Common myeloid progenitor, CD34-positive (primary cell): ENCODE results near the gene TRAPPC1.

ENCODE experiments used
- CTCF ChIA-PET: fragments of 350-600 bp; sonication (Branson Sonifier 250); formaldehyde crosslinking; loops from one replicate; lab custom pipeline; 2021; ENCODE audit warnings: antibody characterized with exemption; lab: Charles Lee
- POLR2A ChIA-PET: fragments of 350-600 bp; sonication (Branson Sonifier 250); formaldehyde crosslinking; loops from one replicate; lab custom pipeline; 2021; ENCODE audit warnings: antibody characterized with exemption; lab: Charles Lee
- DNase-seq, 3 donors: peaks; one replicate each; pipeline versions ENCODE4 v3.0.0 to v3.0.0-alpha.2; 2013
- H3K27ac ChIP-seq, 2 experiments: 1 replicate in 1 of 2; 2 replicates in 1 of 2; pipeline ENCODE4 v1.7.0; 2013; ENCODE audit warnings: inconsistent platforms in 2 of 2, low read length in 2 of 2, mild to moderate bottlenecking in 2 of 2, low read depth in 1 of 2, moderate library complexity in 1 of 2; ENCODE audit not compliant: severe bottlenecking in 2 of 2, insufficient read depth in 1 of 2, poor library complexity in 1 of 2
- H3K27me3 ChIP-seq, 5 experiments: replicated peaks in 2 of 5; 1 replicate in 3 of 5; 2 replicates in 2 of 5; pipeline versions ENCODE4 v1.6.1 to v1.7.0; 2013; ENCODE audit warnings: low read length in 4 of 5, mild to moderate bottlenecking in 2 of 5, moderate library complexity in 2 of 5, inconsistent platforms in 1 of 5; ENCODE audit not compliant: insufficient read depth in 5 of 5, control insufficient read depth in 4 of 5
- H3K36me3 ChIP-seq, 4 experiments: 1 replicate in 2 of 4; 2 replicates in 2 of 4; pipeline versions ENCODE4 v1.6.1 to v1.7.0; 2013; ENCODE audit warnings: low read length in 3 of 4, control low read depth in 1 of 4, mild to moderate bottlenecking in 1 of 4; ENCODE audit not compliant: control insufficient read depth in 4 of 4, insufficient read depth in 4 of 4
- H3K4me1 ChIP-seq, 4 experiments: 1 replicate in 3 of 4; 2 replicates in 1 of 4; pipeline versions ENCODE4 v1.6.1 to v1.7.1; 2013; ENCODE audit warnings: low read length in 3 of 4, mild to moderate bottlenecking in 3 of 4, control low read depth in 1 of 4, inconsistent platforms in 1 of 4, moderate library complexity in 1 of 4; ENCODE audit not compliant: control insufficient read depth in 4 of 4, insufficient read depth in 4 of 4; ENCODE audit errors: control extremely low read depth in 1 of 4
- H3K4me3 ChIP-seq, 7 experiments: 1 replicate in 4 of 7; 2 replicates in 3 of 7; pipeline versions ENCODE4 v1.5.1 to v1.7.0; 2013; ENCODE audit warnings: mild to moderate bottlenecking in 7 of 7, low read length in 6 of 7, moderate library complexity in 6 of 7, inconsistent platforms in 2 of 7, low read depth in 2 of 7, control low read depth in 1 of 7; ENCODE audit not compliant: insufficient read depth in 4 of 7, control insufficient read depth in 1 of 7; ENCODE audit errors: extremely low read depth in 1 of 7
- H3K9me3 ChIP-seq, 5 experiments: 1 replicate in 4 of 5; 2 replicates in 1 of 5; pipeline versions ENCODE4 v1.6.1 to v1.7.1; 2013; ENCODE audit warnings: low read length in 4 of 5, mild to moderate bottlenecking in 2 of 5, inconsistent platforms in 1 of 5, low read depth in 1 of 5, moderate library complexity in 1 of 5; ENCODE audit not compliant: control insufficient read depth in 4 of 5, insufficient read depth in 2 of 5; ENCODE audit errors: control extremely low read depth in 1 of 5
- WGBS: methylation state at CpG from one replicate; pipeline ENCODE4 v1.1.5; 2013; ENCODE audit not compliant: insufficient coverage; 5-methylcytosine and 5-hydroxymethylcytosine counted together

The TRAPPC1 gene

GRCh38 chr17:7916808-7917207 is 14.9 kb downstream of the TRAPPC1 start:
- H3K4me1 ChIP-seq = peaks cover 0 to 26% (median 20%) of the 10 kb centered on the region in 4 experiments

GRCh38 chr17:7916385-7916682 is 15.4 kb downstream of the TRAPPC1 start:
- ChIA-PET CTCF (interaction anchor here (0.7 to 15.5 kb wide), 14 partner anchors 10 to 143 kb away, joined by 3 to 209 read pairs (median 4); partner anchors contain the start of genes GUCY2D and KCNAB3), POLR2A (interaction anchor here (0.5 to 2.2 kb wide), 4 partner anchors 16 to 141 kb away, joined by 3 to 13 read pairs (median 4); partner anchors contain the start of genes CNTROB and TRAPPC1)
- Histone ChIP-seq H3K36me3 (peaks cover 0 to 15% (median 7%) of the 10 kb centered on the region in 4 experiments), H3K27me3 (peaks cover 0 to 3% (median 0%) of the 10 kb centered on the region in 5 experiments), H3K4me1 (peaks cover 0 to 27% (median 22%) of the 10 kb centered on the region in 4 experiments), H3K27ac (no peak overlapping the region), H3K9me3 (no peaks in the 10 kb centered on the region), H3K4me3 (peak overlapping the region in 2 of 7 experiments; percentile 56 to 59)
- 58% methylated on average over 12 of the region's 15 CpGs for WGBS
- no peak for DNase-seq

More at GRCh38 chr17:7916808-7917207, 14.9 kb downstream of the TRAPPC1 start:
- H3K9me3 ChIP-seq = no peaks in the 10 kb centered on the region
- no peak for DNase-seq
- POLR2A ChIA-PET = interaction anchor here (2.2 kb wide), 1 partner anchor 15 kb away, joined by 13 read pairs; the partner anchor contains the start of genes CNTROB and TRAPPC1
- whole genome bisulfite sequencing = 92% methylated on average over 2 of the region's 2 CpGs
- H3K4me3 ChIP-seq = no peak overlapping the region
- no peak overlapping the region for H3K27ac ChIP-seq
- peaks cover 0 to 10% (median 4%) of the 10 kb centered on the region in 4 experiments for H3K36me3 ChIP-seq
- H3K27me3 ChIP-seq = peaks cover 0 to 3% (median 0%) of the 10 kb centered on the region in 5 experiments
- CTCF ChIA-PET = interaction anchor here (0.7 to 15.5 kb wide), 11 partner anchors 10 to 143 kb away, joined by 3 to 209 read pairs (median 6); partner anchors contain the start of genes GUCY2D and KCNAB3

GRCh38 chr17:7915611-7916384 is 15.9 kb downstream of the TRAPPC1 start, which contains the start of gene RNF227:
RNF227 (minus strand) TSS chr17:7916289; CDS start chr17:7916195, 94 bp downstream.
- Histone ChIP-seq H3K9me3 (no peaks in the 10 kb centered on the region), H3K27me3 (peaks cover 0 to 3% (median 0%) of the 10 kb centered on the region in 5 experiments), H3K27ac (peak within 1 kb of the TSS in 1 of 2 experiments; percentile 36), H3K4me1 (peaks cover 0 to 27% (median 22%) of the 10 kb centered on the region in 4 experiments), H3K36me3 (peaks cover 0 to 20% (median 12%) of the 10 kb centered on the region in 4 experiments), H3K4me3 (peak within 1 kb of the TSS; percentile 11 to 80 (median 48))
- peak; percentile 93 to 96 (median 96) for DNase-seq
- WGBS = under 1% methylated on average over 62 of the region's 100 CpGs
- POLR2A ChIA-PET = interaction anchor here (0.5 to 2.2 kb wide), 8 partner anchors 16 to 293 kb away, joined by 3 to 13 read pairs (median 4); partner anchors contain the start of genes CNTROB and TRAPPC1
- CTCF ChIA-PET = interaction anchor here (0.6 to 15.5 kb wide), 18 partner anchors 10 to 230 kb away, joined by 3 to 209 read pairs (median 4); partner anchors contain the start of genes GUCY2D and KCNAB3

GRCh38 chr17:7915179-7915610 is 16.6 kb downstream of the TRAPPC1 start:
- CTCF ChIA-PET = interaction anchor here (0.7 to 15.5 kb wide), 14 partner anchors 11 to 145 kb away, joined by 3 to 209 read pairs (median 4); partner anchors contain the start of gene KCNAB3

GRCh38 chr17:7912927-7913524 is 18.7 kb downstream of the TRAPPC1 start:
- Histone ChIP-seq H3K4me3 (no peak overlapping the region), H3K27ac (peak overlapping the region in 1 of 2 experiments; percentile 34), H3K4me1 (peaks cover 0 to 27% (median 22%) of the 10 kb centered on the region in 4 experiments), H3K9me3 (no peaks in the 10 kb centered on the region), H3K27me3 (peaks cover 0 to 3% (median 0%) of the 10 kb centered on the region in 5 experiments), H3K36me3 (peaks cover 2 to 48% (median 37%) of the 10 kb centered on the region in 4 experiments)
- DNase-seq = peak; percentile 87 to 93 (median 89)
- CTCF ChIA-PET = interaction anchor here (0.6 to 15.5 kb wide), 24 partner anchors 10 to 206 kb away, joined by 3 to 209 read pairs (median 4); partner anchors contain the start of genes ALOX15B, ALOXE3 and CNTROB
- POLR2A ChIA-PET = interaction anchor here (0.6 to 1.8 kb wide), 3 partner anchors 84 to 138 kb away, joined by 3 to 7 read pairs (median 4); no protein-coding TSS in a partner anchor
- 83% methylated on average over 2 of the region's 3 CpGs for WGBS

More at GRCh38 chr17:7915179-7915610, 16.6 kb downstream of the TRAPPC1 start:
- Histone ChIP-seq H3K27ac (peak overlapping the region in 1 of 2 experiments; percentile 36), H3K4me1 (peaks cover 0 to 27% (median 22%) of the 10 kb centered on the region in 4 experiments), H3K9me3 (no peaks in the 10 kb centered on the region), H3K27me3 (peaks cover 0 to 3% (median 0%) of the 10 kb centered on the region in 5 experiments), H3K36me3 (peaks cover 2 to 26% (median 18%) of the 10 kb centered on the region in 4 experiments), H3K4me3 (peak overlapping the region; percentile 11 to 80 (median 48))
- no peak for DNase-seq
- 5% methylated on average over 13 of the region's 15 CpGs for WGBS
- POLR2A ChIA-PET = interaction anchor here (0.5 to 2.2 kb wide), 4 partner anchors 17 to 293 kb away, joined by 3 to 13 read pairs (median 4); partner anchors contain the start of genes CNTROB and TRAPPC1

- Histone ChIP-seq H3K36me3 (peaks cover 2 to 67% (median 55%) of the 10 kb centered on the region in 4 experiments), H3K27me3 (no peaks in the 10 kb centered on the region), H3K4me3 (no peak overlapping the region), H3K27ac (no peak overlapping the region), H3K4me1 (peaks cover 0 to 27% (median 16%) of the 10 kb centered on the region in 4 experiments), H3K9me3 (no peaks in the 10 kb centered on the region)
- WGBS = 87% methylated on average over 7 of the region's 9 CpGs
- ChIA-PET CTCF (interaction anchor here (1.0 to 15.5 kb wide), 7 partner anchors 13 to 205 kb away, joined by 3 to 209 read pairs (median 13); partner anchors contain the start of gene CNTROB), POLR2A (interaction anchor here (0.6 to 1.8 kb wide), 2 partner anchors 130 to 325 kb away, joined by 3 to 7 read pairs; no protein-coding TSS in a partner anchor)
- no peak for DNase-seq
Measured at GRCh38 chr17:7911116-7911515, 20.6 kb downstream of the TRAPPC1 start.
